Measurements from ENCODE around the gene NDUFAF5.
A peak's percentile ranks its signal among the peaks of the same experiment; 100 is the strongest.
"Not testable (repeated sequence)": the region's sequence is repeated elsewhere in the genome, so short reads cannot be mapped to it uniquely, and the experiment has no call there.

The NDUFAF5 gene, protein sequence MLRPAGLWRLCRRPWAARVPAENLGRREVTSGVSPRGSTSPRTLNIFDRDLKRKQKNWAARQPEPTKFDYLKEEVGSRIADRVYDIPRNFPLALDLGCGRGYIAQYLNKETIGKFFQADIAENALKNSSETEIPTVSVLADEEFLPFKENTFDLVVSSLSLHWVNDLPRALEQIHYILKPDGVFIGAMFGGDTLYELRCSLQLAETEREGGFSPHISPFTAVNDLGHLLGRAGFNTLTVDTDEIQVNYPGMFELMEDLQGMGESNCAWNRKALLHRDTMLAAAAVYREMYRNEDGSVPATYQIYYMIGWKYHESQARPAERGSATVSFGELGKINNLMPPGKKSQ

DNA sequence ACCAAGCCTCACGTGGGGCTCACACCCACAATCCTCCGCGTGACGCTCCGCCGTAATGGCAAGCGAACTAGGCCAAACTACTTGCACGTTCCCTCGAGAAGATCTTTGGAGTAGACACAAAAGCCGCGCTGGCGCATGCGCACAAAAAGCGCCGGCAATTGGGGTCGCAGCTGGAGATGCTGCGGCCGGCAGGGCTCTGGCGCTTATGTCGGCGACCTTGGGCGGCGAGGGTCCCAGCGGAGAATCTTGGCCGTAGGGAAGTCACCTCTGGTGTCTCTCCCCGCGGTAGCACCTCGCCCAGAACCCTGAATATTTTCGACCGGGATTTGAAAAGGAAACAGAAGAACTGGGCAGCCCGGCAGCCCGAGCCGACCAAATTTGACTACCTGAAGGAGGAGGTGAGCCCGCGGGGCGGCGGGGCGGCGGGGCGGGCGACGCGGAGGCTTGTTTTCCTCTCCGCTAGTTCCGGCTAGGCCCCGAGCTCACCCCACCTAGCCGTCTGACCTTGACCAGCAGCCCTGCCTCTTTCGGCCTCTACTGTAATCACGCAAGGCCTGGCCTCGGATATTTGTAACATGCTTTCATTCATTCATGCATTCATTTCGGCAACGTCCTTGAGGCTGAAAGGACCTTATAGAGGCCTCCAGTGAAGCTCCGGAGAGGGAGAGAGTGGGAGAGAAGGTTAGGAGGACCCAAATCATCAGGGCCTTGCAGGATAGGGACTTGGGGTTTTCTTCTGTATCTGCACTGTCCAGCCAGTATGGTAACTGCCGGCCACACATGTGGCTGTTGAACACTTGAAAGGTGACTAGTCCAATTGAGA is at the start of gene NDUFAF5, which contains the start of gene ESF1:
Gene NDUFAF5 (plus strand): TSS at position 136 of the 823 bp plus-strand sequence. CDS start 41 bp downstream, at position 177.
Gene ESF1 (minus strand): TSS at position 27 of the 823 bp plus-strand sequence. CDS start 1,779 bp downstream, outside the sequence.
- DNase-seq (ENCODE audit: low read depth in 2 of 3, low spot score in 1 of 3) = peak; percentile 86 to 92 (median 87)

DNA sequence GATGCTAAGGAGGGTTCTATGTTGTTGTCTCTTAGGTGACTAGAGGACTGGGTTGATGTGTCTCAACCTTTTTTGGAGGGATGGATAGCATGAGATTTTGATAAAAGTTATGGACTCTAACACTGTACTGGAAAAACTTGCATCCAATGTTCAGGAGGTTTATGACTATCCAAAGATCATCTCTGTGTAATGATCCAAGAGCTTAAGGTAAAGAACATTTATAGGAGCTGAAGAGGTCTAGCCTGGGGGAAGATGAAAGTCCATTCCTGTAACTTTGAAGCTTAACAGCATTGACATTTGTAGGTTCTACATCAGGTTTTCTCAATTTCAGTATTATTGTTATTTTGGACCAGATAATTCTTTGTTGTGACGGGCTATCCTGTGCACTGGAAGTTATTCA is 49.0 kb upstream of the NDUFAF5 start:
- DNase-seq (ENCODE audit: low read depth in 2 of 3, low spot score in 1 of 3) = no peak

DNA sequence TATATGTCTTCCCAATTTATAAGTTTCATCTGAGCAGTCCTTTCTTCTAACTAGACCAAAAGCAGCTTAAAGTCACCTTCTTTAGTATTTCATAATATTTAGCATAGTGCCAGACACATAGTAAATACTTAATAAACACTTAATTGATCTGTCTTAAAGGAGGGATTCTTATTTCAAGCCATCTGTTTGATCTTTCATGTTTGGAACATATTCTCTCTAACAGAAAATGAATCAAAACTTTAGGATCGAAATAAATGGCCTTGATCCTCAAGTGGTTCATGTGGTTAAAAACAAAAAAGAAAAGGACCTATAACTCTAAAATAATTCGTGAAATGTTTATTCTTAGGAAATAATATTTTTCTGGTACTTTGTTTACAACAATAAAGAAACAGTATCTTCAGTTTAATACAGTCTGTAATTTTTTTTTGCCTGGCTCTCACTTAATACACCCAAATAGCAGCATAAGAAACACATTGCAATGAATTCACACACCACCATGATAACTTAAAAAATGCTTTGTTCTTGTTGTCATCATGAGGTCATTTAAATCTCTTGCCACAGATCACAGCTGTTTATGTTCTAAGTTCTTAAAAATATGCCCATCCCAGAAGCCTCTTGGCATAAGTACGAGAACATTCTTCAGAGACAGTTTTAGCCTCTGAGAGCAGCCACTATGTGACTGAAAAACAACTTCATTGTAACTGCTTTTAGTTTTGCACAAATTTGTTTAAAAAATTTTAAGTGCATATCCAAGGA is 48.2 kb upstream of the NDUFAF5 start:
- DNase-seq (ENCODE audit: low read depth in 2 of 3, low spot score in 1 of 3) = no peak

DNA sequence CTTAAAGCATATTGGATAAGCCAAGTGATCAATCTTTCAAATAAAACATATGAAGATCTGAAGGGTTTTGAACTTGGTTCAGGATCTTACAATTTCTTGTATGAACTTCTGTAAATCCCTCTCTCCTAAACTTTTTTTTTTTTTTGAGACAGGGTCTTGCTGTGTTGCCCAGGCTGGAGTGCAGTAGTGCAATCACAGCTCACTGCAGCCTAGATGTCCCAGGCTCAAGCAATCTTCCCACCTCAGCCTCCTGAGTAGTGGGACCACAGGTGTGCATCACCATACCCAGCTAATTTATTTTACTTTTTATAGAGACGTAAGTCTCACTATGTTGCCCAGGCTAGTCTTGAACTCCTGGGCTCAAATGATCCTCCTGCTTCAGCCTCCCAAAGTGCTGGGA is 46.6 kb upstream of the NDUFAF5 start:
- not testable (repeated sequence) for DNase-seq (ENCODE audit: low read depth in 2 of 3, low spot score in 1 of 3)

DNA sequence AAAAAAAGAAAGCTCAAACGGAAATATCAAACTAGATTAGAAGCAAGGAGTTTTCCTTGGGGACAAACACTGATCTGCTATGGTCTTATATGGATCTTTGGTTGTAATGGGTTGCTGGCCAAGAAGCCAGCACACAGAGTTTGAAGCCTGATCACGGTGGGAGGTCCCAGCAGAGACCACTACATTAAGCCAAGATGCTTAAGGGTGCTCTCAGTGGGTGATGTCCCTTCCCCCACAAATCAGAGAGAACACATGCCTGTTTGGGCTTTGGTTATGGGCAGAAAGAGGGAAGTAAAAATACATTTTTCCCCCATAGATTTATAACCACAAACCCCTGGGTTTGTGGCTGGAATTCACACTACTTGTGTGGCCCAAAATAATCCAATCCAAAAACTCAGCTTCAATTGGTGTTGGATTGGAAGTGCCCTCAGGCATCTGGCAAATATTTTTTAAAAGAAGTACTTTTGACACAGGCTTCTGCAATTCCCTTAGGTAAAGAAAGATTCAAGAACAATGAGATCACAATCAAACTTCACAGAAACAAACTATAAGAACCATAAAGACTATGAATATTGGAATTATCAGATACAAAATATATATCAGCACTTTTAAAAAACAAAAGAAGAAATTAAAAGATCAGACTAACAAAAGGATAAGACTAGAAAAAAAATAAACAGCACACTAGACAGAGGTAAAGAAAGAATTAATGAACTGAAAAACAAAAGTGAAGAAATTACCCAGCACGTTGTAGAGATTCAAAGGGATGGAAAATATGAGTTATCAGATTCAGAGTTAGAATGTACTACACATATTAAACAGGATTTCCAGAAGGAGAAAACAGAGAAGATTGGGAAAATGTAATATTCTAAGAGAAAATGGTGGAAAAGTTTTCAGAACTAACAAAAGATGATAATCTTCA is 44.8 kb upstream of the NDUFAF5 start:
- DNase-seq (ENCODE audit: low read depth in 2 of 3, low spot score in 1 of 3) = no peak

DNA sequence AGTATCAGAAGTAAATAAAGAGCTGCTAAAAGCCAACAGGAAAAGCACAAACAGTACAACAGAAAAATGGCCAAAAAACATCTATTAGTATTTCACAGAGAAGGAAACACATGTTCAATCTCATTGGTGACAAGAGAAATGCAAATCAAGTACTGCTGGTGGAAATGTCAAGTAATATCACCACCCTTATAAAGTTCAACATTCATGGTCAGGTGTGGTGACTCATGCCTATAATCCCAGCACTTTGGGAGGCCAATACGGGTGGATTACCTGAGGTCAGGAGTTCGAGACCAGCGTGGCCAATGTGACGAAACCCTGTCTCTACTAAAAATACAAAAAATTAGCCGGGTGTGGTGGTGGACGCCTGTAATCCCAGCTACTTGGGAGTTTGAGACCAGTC is 42.9 kb upstream of the NDUFAF5 start:
- no peak for DNase-seq (ENCODE audit: low read depth in 2 of 3, low spot score in 1 of 3)

DNA sequence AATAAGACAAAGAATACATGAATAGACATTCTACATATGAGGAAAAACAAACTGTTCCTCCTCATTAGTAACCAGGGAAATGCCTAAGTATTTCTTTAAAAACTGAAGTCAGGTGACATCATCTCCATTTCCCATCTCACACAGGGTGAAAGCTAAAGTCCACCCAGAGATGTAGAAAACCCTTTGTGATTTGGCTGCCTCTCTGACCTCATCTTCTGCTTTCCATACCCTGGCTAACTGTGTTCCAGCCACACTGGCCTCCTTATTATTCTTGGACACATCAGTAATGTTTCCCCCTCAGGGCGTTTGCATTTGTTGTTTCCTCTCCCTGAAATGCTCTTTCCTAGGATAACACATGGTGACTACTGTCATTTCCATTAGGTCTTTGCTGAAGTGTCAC is 40.5 kb upstream of the NDUFAF5 start:
- no peak for DNase-seq (ENCODE audit: low read depth in 2 of 3, low spot score in 1 of 3)

DNA sequence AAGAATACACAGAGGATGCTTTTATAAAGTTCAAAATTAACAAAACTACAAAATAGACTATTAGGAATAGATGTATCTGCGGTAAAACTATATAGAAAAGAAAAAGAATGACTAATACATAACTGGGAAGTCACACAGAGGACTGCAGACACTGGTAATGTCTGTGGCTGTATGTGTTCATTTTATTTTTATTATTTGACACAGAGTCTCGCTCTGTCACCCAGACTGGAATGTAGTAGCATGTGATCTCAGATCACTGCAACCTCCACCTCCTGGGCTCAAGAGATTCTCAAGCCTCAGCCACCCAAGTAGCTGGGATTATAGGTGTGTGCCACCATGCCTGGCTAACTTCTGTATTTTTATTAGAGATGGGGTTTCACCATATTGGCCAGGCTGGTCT is 39.0 kb upstream of the NDUFAF5 start:
- no peak for DNase-seq (ENCODE audit: low read depth in 2 of 3, low spot score in 1 of 3)

DNA sequence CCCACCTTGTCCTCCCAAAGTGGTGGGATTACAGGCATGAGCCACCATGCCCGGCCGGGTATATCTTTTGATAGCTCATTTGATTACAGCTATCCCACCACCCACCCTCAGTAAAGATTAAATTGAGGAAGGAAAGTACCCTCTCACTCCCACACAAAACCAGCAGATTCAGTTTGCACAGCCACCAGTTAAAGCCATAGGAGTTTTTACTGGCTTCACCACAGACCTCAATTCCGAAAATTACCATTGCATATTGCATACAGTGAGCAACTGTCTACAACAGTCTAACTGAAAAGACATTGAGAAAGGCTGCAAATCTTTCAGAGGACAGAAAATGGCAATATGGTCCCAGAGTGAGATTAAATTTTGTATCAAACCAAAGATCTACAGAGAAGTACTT is 35.0 kb upstream of the NDUFAF5 start:
- DNase-seq (ENCODE audit: low read depth in 2 of 3, low spot score in 1 of 3) = no peak

DNA sequence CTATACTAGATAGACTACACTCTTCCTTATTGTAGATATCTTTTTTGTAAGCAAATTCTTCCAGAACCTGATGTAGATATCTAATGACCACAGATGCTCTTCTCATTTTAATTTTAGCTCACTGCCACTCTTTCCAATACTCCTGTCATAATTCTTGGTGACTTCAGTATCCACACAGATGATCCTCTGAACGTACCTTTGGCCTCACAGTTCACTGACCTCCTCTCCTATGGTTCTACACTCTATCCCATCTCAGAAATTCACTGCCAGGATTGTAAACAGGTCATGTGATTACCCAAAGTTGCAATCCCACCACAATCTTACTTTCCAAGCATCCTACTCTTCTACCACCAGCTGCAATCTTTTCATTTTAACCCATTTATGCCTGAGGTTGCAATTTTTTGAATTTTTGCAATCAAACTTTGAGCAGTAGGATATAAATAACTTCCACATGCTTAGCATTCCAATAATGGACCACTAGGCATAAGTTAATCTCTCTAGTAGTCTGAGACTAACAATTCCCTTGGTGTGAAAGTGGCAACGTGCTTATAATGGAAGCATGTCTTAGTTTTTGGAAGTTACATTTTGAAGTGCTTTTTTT is 31.3 kb upstream of the NDUFAF5 start:
- no peak for DNase-seq (ENCODE audit: low read depth in 2 of 3, low spot score in 1 of 3)

DNA sequence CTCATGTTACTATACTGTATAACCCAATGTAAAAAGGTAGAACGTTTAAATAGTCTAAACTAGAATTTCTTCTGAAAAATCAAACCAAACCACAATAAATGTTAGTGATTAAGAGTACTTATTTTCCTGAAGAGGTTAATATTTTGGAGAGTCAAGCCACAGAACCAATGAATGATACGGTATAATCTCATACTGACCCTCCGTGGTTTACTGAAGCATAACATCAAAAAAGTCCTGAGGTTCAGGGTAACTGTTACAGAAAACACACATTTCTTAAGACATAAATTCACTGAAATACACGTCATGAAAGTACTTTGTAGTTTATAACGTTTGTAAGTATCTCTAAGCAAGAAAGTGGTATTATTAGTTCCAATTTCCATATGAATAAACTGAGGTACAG is 29.0 kb upstream of the NDUFAF5 start:
- DNase-seq (ENCODE audit: low read depth in 2 of 3, low spot score in 1 of 3) = no peak

DNA sequence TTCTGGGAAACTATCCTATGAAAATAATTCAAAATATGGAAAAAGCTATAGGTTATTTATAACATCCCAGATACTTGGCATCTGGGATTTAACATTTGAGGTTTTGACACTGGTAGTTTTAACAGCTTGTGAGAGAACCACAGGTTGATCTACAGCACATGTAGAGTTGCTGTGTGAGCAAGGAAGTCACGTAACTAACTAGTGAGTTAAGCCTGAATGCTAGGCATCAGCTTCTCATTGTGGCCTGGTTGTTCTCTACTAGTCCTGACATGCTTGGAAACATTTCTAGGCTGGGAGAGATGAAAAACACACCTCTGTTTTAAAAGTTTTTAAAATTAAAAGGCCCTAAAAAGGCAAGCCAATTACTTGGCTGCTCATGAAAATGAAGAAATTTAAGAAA is 28.3 kb upstream of the NDUFAF5 start:
- DNase-seq (ENCODE audit: low read depth in 2 of 3, low spot score in 1 of 3) = no peak

DNA sequence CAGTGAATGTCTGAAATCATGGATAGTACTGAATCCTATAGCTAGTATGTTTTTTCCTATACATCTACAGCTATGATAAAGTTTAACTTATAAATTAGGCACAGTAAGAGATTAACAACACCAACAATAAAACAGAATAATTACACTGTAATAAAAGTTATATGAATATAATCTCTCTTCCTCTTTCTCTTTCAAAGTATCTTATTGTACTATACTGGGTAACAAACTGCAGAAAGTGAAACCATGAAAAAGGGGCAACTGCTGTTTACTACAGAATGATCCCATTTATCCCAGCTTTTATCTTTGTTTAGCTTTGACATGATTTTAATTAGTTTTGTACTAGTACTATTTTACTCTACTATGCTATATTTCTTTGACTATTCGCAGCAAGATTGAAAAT is 25.9 kb upstream of the NDUFAF5 start:
- no peak for DNase-seq (ENCODE audit: low read depth in 2 of 3, low spot score in 1 of 3)

DNA sequence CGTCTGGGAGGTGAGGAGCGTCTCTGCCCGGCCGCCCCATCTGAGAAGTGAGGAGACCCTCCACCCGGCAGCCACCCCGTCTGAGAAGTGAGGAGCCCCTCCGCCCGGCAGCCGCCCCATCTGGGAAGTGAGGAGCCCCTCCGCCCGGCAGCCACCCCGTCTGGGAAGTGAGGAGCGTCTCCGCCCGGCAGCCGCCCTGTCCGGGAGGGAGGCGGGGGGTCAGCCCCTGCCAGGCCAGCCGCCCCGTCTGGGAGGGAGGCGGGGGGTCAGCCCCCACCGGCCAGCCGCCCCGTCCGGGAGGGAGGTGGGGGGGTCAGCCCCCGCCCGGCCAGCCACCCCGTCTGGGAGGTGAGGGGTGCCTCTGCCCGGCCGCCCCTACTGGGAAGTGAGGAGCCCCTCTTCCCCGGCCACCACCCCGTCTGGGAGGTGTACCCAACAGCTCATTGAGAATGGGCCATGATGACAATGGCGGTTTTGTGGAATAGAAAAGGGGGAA is 24.3 kb upstream of the NDUFAF5 start:
- not testable (repeated sequence) for DNase-seq (ENCODE audit: low read depth in 2 of 3, low spot score in 1 of 3)

DNA sequence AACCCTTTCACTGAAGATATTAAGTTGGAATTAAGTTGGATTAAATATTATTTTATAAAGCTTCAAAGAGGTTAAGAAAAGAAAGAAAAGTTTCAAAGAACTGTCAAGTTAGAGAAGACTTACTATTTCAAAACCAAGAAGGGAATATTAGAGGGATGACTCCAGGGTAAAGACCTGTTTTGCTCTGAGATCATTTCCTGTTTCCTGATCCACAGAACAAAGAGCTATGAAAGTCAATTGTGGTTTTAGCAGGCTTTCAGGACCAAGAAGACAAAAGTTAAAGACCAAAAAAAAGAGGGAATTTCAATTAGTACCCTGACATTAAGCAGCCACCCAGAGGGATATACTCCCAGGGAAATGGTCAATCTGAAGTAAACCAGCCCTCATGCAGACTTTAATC is 19.5 kb upstream of the NDUFAF5 start:
- DNase-seq (ENCODE audit: low read depth in 2 of 3, low spot score in 1 of 3) = no peak

DNA sequence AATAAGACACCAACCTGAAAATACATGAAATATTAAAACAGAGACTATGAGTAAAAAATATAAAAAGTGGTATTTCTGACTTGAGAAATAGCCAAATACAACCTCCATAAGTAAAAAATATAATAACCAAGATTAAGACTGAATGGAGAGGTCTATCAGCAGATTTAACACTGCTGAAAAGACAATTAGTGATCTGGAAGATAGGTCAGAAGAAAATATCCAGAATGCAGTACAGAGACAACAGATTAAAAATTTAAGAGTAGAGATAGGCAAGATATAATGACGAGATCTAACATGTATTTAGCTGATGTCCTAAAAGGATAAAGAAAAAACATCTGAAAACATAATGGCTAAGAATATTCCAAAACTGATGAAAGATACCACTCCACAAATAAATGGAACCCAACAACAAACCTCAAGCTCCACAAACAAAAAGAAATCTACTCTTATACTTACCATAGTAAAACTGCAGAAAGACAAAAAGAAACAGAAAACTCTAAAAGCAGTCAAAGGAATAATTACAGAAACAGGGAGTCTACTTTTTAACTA is 18.9 kb upstream of the NDUFAF5 start:
- no peak for DNase-seq (ENCODE audit: low read depth in 2 of 3, low spot score in 1 of 3)

DNA sequence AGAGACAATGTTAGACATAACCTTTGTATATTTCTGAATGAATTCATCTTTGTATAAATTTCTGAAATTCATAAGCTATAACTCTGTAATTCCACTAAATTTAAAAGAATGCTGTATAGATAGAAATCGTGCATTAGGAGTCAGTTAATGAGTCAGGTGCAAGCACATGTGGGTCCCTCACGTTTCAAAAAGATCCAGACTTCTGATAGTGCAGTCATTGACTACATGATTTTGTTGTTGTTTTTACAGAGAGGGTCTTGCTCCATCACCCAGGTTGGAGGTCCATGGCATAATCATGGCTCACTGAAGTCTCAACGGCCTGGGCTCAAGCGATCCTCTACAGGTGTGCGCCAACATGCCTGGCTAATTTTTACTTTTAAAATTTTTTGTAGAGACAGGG is 14.7 kb upstream of the NDUFAF5 start:
- DNase-seq (ENCODE audit: low read depth in 2 of 3, low spot score in 1 of 3) = no peak

DNA sequence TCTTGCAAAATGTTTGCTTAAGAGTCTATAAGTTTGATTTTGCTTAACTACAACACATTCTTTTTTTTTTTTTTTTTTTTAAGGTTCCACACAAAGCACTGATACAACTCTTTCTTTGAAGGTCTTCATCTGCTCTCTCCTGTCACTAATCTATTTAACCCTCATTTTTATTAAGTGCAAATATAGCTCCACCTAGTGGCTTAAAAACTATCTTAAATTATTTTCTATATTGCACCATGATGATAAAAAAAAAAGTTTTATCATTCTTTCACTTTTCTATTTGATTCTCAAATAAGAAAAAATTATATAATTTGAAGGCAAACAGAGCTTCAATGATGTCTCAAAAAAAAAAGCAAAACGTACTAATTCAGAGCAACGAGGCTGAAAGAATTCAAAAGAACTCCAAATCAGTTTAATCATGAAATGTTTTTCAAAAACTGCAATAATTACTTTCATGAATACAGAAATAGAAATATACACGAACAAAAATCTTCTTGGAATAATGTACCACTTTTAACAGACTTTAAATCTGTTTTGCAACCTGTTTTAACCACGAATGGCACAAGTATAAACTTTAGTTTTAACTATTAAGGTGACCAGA is 12.9 kb upstream of the NDUFAF5 start:
- DNase-seq (ENCODE audit: low read depth in 2 of 3, low spot score in 1 of 3) = no peak

DNA sequence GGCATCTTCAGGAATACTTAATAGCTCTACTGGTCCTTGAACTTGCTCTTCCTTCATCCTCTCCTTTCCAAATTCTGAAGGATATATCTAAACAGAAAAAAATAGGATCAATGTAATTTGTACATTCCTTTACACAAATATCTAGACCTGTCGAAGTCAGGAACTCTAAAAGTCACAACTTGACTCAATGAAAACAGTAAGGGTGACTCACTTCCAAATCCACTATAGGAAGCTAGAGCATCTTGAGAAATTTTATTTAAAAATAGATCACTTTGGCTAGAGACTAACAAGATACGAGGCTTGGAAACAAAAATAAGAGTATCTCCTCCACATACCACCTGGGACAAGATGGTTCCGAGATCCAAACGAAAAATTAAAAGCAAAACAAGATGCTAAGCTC is 12.3 kb upstream of the NDUFAF5 start:
- DNase-seq (ENCODE audit: low read depth in 2 of 3, low spot score in 1 of 3) = no peak
